DND-41 (cell line): Measurements from ENCODE around the gene CCDC171.

ENCODE experiments used
- ATAC-seq: fragments of 200-7000 bp; cut with Tn5 transposase; 3 replicates; pipeline ENCODE4 v1.9.1; 2021; ENCODE audit warnings: low read depth; ENCODE audit not compliant: insufficient read depth
- DNase-seq: peaks from one replicate; pipeline ENCODE4 v3.0.0-alpha.2; 2020
- H2AFZ ChIP-seq: 2 replicates; pipeline ENCODE4 v1.6.0; 2012; ENCODE audit warnings: low read depth, low read length
- H3K27ac ChIP-seq: 2 replicates; pipeline ENCODE4 v1.5.1; 2012; ENCODE audit warnings: low read length, inconsistent platforms
- H3K27me3 ChIP-seq: fragments of 200-600 bp; sonication (generic); 2 replicates; pipeline ENCODE4 v1.6.0; 2012; ENCODE audit warnings: low read length, mild to moderate bottlenecking, inconsistent platforms; ENCODE audit not compliant: insufficient read depth, poor library complexity
- H3K36me3 ChIP-seq: 2 replicates; pipeline ENCODE4 v1.5.1; 2012; ENCODE audit warnings: low read length, inconsistent platforms; ENCODE audit not compliant: insufficient read depth
- H3K4me1 ChIP-seq: 2 replicates; pipeline ENCODE4 v1.5.1; 2012; ENCODE audit warnings: mild to moderate bottlenecking, low read length; ENCODE audit not compliant: insufficient read depth
- H3K4me2 ChIP-seq: 2 replicates; pipeline ENCODE4 v1.6.0; 2012; ENCODE audit warnings: mild to moderate bottlenecking, moderate library complexity, low read length, inconsistent platforms; ENCODE audit not compliant: insufficient read depth
- H3K4me3 ChIP-seq, 2 experiments: fragments of 200-600 bp in 1 of 2; shearing (Covaris generic) in 1 of 2; 2 replicates each; pipeline ENCODE4 v1.5.1; 2012 to 2016; ENCODE audit warnings: inconsistent platforms in 2 of 2, low read length in 2 of 2, mild to moderate bottlenecking in 2 of 2, low read depth in 1 of 2, moderate library complexity in 1 of 2
- H3K79me2 ChIP-seq: 2 replicates; pipeline ENCODE4 v1.6.0; 2012; ENCODE audit warnings: low read length, inconsistent platforms; ENCODE audit not compliant: insufficient read depth
- H3K9ac ChIP-seq: 2 replicates; pipeline ENCODE4 v1.6.0; 2012; ENCODE audit warnings: low read depth, mild to moderate bottlenecking, inconsistent platforms, low read length, moderate library complexity
- H3K9me3 ChIP-seq: 2 replicates; pipeline ENCODE4 v1.5.1; 2012; ENCODE audit warnings: low read length, moderate library complexity, mild to moderate bottlenecking, inconsistent platforms; ENCODE audit not compliant: insufficient read depth, severe bottlenecking
- H4K20me1 ChIP-seq: 2 replicates; pipeline ENCODE4 v1.6.0; 2012; ENCODE audit warnings: low read length; ENCODE audit not compliant: insufficient read depth
- CTCF ChIP-seq: IDR thresholded peaks from 2 replicates; pipeline ENCODE4 v1.5.1; 2012; ENCODE audit warnings: borderline replicate concordance, low read length, moderate library complexity, mild to moderate bottlenecking; ENCODE audit not compliant: poor library complexity, severe bottlenecking; ENCODE audit errors: extremely low read depth
- EZH2 ChIP-seq: IDR thresholded peaks from 3 replicates; pipeline ENCODE4 v1.6.1; 2012; ENCODE audit warnings: borderline replicate concordance, low read depth, mild to moderate bottlenecking, moderate library complexity, low read length, inconsistent platforms; ENCODE audit not compliant: severe bottlenecking

CCDC171 gene

GRCh38 chr9:15915711-15916110, 362.9 kb downstream of the CCDC171 start:
- ATAC-seq (no peak), DNase-seq (no peak)
- no peak overlapping the region for H3K4me3 ChIP-seq
- no peak overlapping the region for H3K9ac ChIP-seq
- no peak overlapping the region for H2AFZ ChIP-seq
- no peak overlapping the region for H3K4me2 ChIP-seq
- no peaks in the 10 kb centered on the region for H4K20me1 ChIP-seq
- no peak overlapping the region for H3K27ac ChIP-seq
- H3K4me1 ChIP-seq, result no peaks in the 10 kb centered on the region
- H3K79me2 ChIP-seq, result no peaks in the 10 kb centered on the region
- peaks cover 7% of the 10 kb centered on the region for H3K9me3 ChIP-seq
- H3K27me3 ChIP-seq, result no peaks in the 10 kb centered on the region
- TF ChIP-seq EZH2, result no peak
- TF ChIP-seq CTCF, result no peak
- no peaks in the 10 kb centered on the region for H3K36me3 ChIP-seq

DNA sequence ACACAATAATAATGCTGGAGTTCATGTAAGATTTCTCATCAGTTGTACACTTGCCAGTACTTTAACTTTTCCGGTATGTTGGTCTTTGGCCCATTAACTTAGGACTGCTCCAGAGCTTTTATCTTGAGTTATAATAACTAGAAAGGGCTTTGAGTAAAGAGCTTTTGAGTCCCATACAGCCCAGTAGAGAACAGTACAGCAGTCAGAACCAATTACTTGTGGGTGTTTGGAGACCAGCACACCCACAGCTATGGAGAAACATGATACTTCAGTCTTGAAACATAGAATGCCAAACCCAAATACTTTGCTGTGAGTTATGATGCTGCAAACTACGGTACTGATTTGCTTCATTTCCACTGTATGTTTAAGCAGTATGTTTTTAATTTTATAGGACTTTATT, 374.3 kb downstream of the CCDC171 start:
- Histone ChIP-seq H3K9me3 (no peaks in the 10 kb centered on the region), H2AFZ (no peak overlapping the region), H3K4me1 (no peaks in the 10 kb centered on the region), H3K27ac (no peak overlapping the region), H3K27me3 (no peaks in the 10 kb centered on the region), H3K36me3 (no peaks in the 10 kb centered on the region), H3K9ac (no peak overlapping the region), H3K4me3 (no peak overlapping the region), H4K20me1 (no peaks in the 10 kb centered on the region), H3K4me2 (no peak overlapping the region), H3K79me2 (no peaks in the 10 kb centered on the region)
- no peak for DNase-seq
- TF ChIP-seq EZH2 (no peak), CTCF (no peak)
- ATAC-seq, result no peak

- Histone ChIP-seq H3K79me2 (no peaks in the 10 kb centered on the region), H3K36me3 (no peaks in the 10 kb centered on the region), H3K27me3 (no peaks in the 10 kb centered on the region), H3K4me2 (no peak overlapping the region), H3K27ac (no peak overlapping the region), H3K9me3 (no peaks in the 10 kb centered on the region), H2AFZ (no peak overlapping the region), H3K4me3 (no peak overlapping the region), H3K4me1 (no peaks in the 10 kb centered on the region), H4K20me1 (no peaks in the 10 kb centered on the region), H3K9ac (no peak overlapping the region)
- ATAC-seq (no peak), DNase-seq (no peak)
- TF ChIP-seq EZH2 (no peak), CTCF (no peak)
These were observed 382.9 kb downstream of the CCDC171 start for GRCh38 chr9:15935661-15936305.
